HG03571 (cell line): ENCODE measurements around the gene ST7.
A peak's percentile ranks its signal among the peaks of the same experiment; 100 is the strongest.
"Not testable (repeated sequence)": the region's sequence is repeated elsewhere in the genome, so short reads cannot be mapped to it uniquely, and the experiment has no call there.

Source experiments
- ATAC-seq: cut with Tn5 transposase; IDR thresholded peaks from one replicate; pipeline ENCODE4 v1.9.1; 2021; ENCODE audit not compliant: unreplicated experiment

The ST7 gene

GRCh38 chr7:116953372-116953905 is at the start of gene ST7:
Gene ST7, plus strand, starts transcription at chr7:116953501. Its CDS starts 40 bp downstream, at chr7:116953541.
- peak; percentile 42 for ATAC-seq

DNA sequence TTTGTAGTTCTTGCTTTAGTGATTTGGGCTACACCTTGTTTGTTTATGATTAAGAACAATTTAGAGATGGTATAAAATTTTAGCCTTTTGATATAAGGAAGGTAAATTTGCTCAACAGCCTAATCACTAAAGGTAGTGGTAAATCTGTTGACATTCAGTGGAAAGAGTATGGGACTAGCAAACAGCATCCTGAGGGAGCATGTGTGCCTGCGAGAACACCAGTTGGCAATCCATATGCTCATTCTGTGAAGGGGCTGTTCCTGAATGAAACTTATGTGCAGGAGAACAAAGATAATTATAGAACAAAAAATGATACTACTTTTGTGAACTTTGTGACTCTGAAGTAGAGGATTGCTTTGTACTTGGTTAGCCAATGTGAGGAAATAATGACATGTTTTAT is 46.9 kb upstream of the ST7 start:
- ATAC-seq, result no peak

- ATAC-seq, result no peak
Observed at GRCh38 chr7:116910383-116910782, 42.9 kb upstream of the ST7 start.

GRCh38 chr7:116911801-116912200 is 41.5 kb upstream of the ST7 start:
- ATAC-seq, result no peak

DNA sequence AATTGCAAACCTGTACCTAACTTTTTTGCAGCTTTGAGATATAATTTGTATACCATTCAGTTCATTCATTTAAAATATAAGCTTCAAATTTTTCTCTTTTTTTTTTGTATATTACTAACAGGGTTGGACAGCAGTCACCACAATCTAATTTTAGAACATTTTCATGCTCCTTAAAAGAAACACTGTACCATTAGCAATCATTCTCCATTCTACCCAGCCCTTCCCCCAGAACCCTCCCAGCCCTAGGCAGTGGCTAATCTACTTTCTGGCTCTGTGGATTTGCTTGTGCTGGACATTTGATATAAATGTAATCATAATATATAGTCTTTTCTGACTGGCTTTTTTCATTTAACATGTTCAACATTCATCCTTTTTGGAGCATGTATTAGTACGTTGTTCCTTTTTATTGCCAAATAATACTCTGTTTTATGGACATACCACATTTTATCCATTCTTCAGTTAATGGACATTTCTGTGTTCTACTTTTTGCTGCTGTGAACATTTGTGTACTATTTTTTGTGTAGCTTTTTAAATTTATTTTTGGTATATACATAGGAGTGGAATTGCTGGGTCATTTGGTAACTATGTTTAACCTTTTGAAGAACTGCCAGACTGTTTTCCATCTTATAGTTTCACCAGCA is 40.9 kb upstream of the ST7 start:
- ATAC-seq, result no peak

GRCh38 chr7:116918704-116919103 is 34.6 kb upstream of the ST7 start:
- no peak for ATAC-seq

- no peak for ATAC-seq
Observed at GRCh38 chr7:116920359-116920758, 32.9 kb upstream of the ST7 start.

DNA sequence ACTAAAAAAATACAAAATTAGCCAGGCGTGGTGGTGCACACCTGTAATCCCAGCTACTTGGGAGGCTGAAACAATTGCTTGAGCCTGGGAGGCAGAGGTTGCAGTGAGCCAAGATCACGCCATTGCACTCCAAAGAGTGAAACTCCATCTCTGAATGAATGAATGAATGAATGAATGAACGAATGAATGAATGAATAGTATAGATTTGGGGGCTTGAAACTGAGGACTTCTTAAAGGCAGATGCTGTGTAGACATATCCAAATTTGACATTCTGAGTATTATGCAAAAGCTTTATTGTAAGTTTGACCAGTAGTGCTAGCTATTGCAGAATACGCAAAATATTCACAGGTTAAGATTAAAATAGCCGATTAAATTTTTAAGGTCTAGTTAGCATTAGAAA is 30.8 kb upstream of the ST7 start:
- ATAC-seq, result no peak

- ATAC-seq, result no peak
Observed at GRCh38 chr7:116924741-116925140, 28.6 kb upstream of the ST7 start.

DNA sequence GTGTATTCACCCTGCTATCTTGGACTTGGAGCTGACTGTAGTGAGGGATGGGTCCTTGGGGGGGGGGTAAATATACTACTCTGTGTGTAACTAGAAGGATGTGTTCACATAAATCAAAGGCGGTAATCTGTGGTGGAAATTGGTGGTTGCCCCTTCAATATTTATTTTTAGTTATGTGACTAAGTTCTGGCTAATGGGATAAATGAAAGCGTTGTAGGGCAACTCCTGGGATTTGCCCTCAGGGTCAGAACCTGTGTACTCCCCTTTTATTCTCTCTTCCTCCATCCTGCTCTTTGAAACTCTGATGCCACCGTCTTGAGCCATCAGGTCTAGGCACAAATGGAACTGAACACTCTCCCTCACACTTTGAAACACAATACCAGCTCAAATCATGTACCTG is 24.3 kb upstream of the ST7 start:
- no peak for ATAC-seq

- no peak for ATAC-seq
Observed at GRCh38 chr7:116929914-116930913, 23.1 kb upstream of the ST7 start.

GRCh38 chr7:116932566-116932965 is 20.7 kb upstream of the ST7 start:
- no peak for ATAC-seq

- ATAC-seq, result no peak
Observed at GRCh38 chr7:116933465-116933864, 19.8 kb upstream of the ST7 start.

- no peak for ATAC-seq
Observed at GRCh38 chr7:116934580-116934979, 18.7 kb upstream of the ST7 start.

GRCh38 chr7:116936844-116937243 is 16.5 kb upstream of the ST7 start:
- ATAC-seq, result not testable (repeated sequence)

DNA sequence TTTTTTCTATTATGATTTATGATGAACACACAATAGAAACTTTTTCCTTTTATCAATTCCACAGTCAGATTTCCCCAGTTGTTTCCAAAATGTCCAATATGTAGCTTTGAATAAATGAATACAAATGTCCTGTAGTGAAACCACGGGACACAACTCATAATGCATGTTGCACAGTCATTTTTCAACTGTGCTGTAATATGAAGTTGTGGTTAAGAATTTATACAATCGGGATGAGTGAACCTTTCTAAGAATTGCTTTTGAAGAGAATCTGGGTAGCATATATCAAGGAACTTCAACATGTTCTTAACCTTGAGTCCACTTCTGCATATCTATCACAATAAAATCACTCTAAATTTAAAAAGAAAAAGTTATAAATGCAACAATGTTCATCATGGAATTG is 14.6 kb upstream of the ST7 start:
- no peak for ATAC-seq

DNA sequence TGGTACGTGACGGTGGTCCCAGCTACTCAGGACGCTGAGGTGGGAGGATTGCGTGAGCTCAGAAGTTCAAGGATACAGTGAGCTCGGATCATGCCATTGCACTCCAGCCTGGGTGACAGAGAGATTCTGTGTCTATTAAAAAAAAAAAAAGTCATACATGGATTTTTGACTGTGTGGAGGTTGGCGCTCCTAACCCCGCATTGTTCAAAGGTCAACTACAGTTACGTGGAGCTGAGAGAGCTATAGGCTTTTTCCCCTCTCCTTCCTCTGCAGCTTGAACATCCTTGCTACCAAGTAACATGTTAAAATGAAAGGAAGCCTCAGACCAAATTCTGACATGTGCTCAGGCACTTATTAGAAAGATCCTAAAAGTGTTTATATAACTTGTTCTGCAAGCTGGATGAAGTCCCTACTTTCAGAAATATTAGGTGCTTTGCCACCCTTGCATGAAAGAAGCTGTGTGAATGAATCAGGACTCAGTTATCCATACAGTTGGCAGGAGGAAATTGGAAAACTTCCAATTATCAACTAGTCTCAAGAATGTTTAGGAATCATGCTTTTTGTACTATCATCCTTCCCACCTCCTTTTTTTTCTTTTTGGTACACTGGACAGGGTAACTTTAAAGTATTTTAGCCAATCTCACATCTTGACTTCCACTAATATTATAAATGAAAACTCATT is 12.5 kb upstream of the ST7 start:
- ATAC-seq, result no peak

DNA sequence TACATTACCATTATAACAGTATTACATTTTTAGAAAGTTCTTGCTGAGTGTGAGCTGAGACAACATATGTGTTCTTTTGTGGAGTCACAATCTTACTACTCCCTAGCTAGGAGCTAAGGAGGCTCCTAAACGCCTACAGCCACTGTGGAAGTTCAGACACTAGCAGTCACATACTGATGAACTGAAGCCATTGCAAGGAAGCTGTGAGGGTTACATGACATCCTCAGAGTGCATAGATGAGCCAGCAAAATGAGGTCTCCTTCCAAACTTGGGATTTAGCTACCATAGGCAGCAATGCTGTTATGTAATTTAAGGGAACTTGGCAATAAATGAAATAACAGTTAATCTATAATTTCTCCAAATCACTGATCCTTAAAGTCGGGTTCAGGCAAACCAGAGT is 10.8 kb upstream of the ST7 start:
- ATAC-seq, result no peak

GRCh38 chr7:116948934-116949333 is 4.4 kb upstream of the ST7 start:
- ATAC-seq, result no peak

GRCh38 chr7:116949941-116950801 is 3.1 kb upstream of the ST7 start:
- no peak for ATAC-seq
